Activated CD4-positive, alpha-beta T cell treated with anti-CD3 and anti-CD28 coated beads for 4 hours (primary cell): Measurements from ENCODE around the gene ADAM11.
"Not testable (repeated sequence)": the region's sequence is repeated elsewhere in the genome, so short reads cannot be mapped to it uniquely, and the experiment has no call there.

ENCODE experiments used
- DNase-seq, 2 donors: peaks; one replicate each; pipeline ENCODE4 v3.0.0-alpha.2; 2020

Gene ADAM11

GRCh38 chr17:44796731-44797130 is 37.9 kb downstream of the ADAM11 start:
- DNase-seq, result no peak

- no peak for DNase-seq
Observed at GRCh38 chr17:44797802-44798201, 39.0 kb downstream of the ADAM11 start.

GRCh38 chr17:44798356-44798755 is 39.6 kb downstream of the ADAM11 start:
- no peak for DNase-seq

- no peak for DNase-seq
Observed at GRCh38 chr17:44801880-44802279, 43.1 kb downstream of the ADAM11 start.

- no peak for DNase-seq
Observed at GRCh38 chr17:44804302-44805089, 45.7 kb downstream of the ADAM11 start.

- no peak for DNase-seq
Observed at GRCh38 chr17:44807093-44807816, 48.5 kb downstream of the ADAM11 start.

GRCh38 chr17:44807817-44808155 is 49.0 kb downstream of the ADAM11 start:
- no peak for DNase-seq

- no peak for DNase-seq
Observed at GRCh38 chr17:44808156-44808555, 49.4 kb downstream of the ADAM11 start.

GRCh38 chr17:44808656-44809388 is 50.0 kb downstream of the ADAM11 start:
- not testable (repeated sequence) for DNase-seq

GRCh38 chr17:44812263-44812662 is 53.5 kb downstream of the ADAM11 start:
- no peak for DNase-seq

- not testable (repeated sequence) for DNase-seq
Observed at GRCh38 chr17:44818508-44818907, 59.7 kb downstream of the ADAM11 start.

- DNase-seq, result no peak
Observed at GRCh38 chr17:44820631-44821212, 61.9 kb downstream of the ADAM11 start.

- DNase-seq, result not testable (repeated sequence)
Observed at GRCh38 chr17:44825236-44825635, 66.4 kb downstream of the ADAM11 start.

- no peak for DNase-seq
Observed at GRCh38 chr17:44826123-44826790, 67.5 kb downstream of the ADAM11 start.

- no peak for DNase-seq
Observed at GRCh38 chr17:44827863-44828262, 69.1 kb downstream of the ADAM11 start.

- DNase-seq, result peak in 1 of 2 donors; percentile 8
Observed at GRCh38 chr17:44828919-44829522, 70.2 kb downstream of the ADAM11 start.

- DNase-seq, result peak in 1 of 2 donors; percentile 34
Observed at GRCh38 chr17:44829523-44830358, 71.0 kb downstream of the ADAM11 start, which contains the start of gene GJC1. Gene GJC1 (minus strand): TSS chr17:44830287. CDS start chr17:44805817, 24,470 bp downstream.

GRCh38 chr17:44830359-44831288 is 71.8 kb downstream of the ADAM11 start:
- DNase-seq, result peak; percentile 28 to 29

- no peak for DNase-seq
Observed at GRCh38 chr17:44831371-44831770, 72.6 kb downstream of the ADAM11 start.
